ENCODE measurements around the gene IGFL2. TPM values are rescaled to one million over a fixed set of nuclear protein-coding genes. Genes with fewer than 3 reads are reported as not detected.

IGFL2 gene
- total RNA-seq, 1 experiment from 2014 or later = not detected

DNA sequence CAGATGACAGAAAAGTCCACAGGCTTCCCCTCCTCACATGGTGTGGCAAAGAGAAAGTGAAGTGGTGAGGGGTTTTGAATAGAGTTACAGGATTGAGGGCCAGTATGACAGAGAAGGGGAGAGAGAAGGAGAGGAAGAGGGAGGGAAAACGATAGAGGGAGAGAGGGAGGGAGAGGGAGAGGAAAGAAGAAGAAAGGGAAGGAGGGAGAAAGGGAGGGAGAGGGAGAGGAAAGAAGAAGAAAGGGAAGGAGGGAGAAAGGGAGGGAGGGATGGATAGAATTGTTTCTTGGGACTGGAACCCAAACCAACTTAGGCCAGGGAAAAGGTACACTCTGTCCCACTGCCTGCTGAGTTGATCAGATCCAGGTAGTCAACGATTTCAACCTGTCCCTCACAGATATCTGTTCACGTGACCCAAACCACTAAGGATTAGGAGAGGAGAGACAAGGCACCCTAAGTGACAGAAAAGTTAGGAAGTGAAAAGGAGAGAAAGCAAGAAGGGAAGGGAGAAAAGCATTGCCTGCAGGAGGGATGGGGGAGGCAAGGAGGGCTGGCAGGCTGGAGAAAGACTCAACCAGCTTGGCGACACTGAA, 15.4 kb upstream of the IGFL2 start:
- ChIA-PET RAD21 (ENCODE audit: low non-redundant PET in 1 of 2, low total read pairs in 2 of 2, uncharacterized antibody in 2 of 2, unreplicated experiment in 2 of 2) (no interaction called here), POLR2A (no interaction called here), CTCF (no interaction called here)
- no peak overlapping the region for H3K4me3 ChIP-seq (replicated peaks in 1 of 2; ENCODE audit: low read depth in 1 of 2, low read length in 2 of 2)
- H3K4me1 ChIP-seq (ENCODE audit: control insufficient read depth in 1 of 2, insufficient read depth in 2 of 2, low read length in 2 of 2) = peaks cover 19 to 29% of the 10 kb centered on the region in 2 experiments
- BruUV-seq (replicated peaks) = TSS peak; percentile 88
- no peaks in the 10 kb centered on the region for H4K20me1 ChIP-seq (ENCODE audit: insufficient read depth)
- no peaks in the 10 kb centered on the region for H3K27me3 ChIP-seq (ENCODE audit: insufficient read depth, low read length)
- peak overlapping the region; percentile 44 for H3K4me2 ChIP-seq (ENCODE audit: low read length)
- no peaks in the 10 kb centered on the region for H3K36me3 ChIP-seq (ENCODE audit: control insufficient read depth in 1 of 2, insufficient read depth in 2 of 2, low read length in 2 of 2)
- TF ChIP-seq SIN3A (IDR thresholded peaks at IDR 0.05; ENCODE audit: low read depth) (no peak), YY1 (IDR thresholded peaks at IDR 0.05; ENCODE audit: extremely low read depth, insufficient replicate concordance, low read depth, low read length) (no peak), CEBPB (IDR thresholded peaks at IDR 0.05; ENCODE audit: low read depth) (no peak)
- H3K79me2 ChIP-seq (ENCODE audit: insufficient read depth, low read length) = no peaks in the 10 kb centered on the region
- intact Hi-C loops (cut with micrococcal nuclease) = no loop called here
- peak overlapping the region; percentile 73 for H3K27ac ChIP-seq (ENCODE audit: low read depth, low read length)
- H2AFZ ChIP-seq (ENCODE audit: low read depth, low read length, poor library complexity, severe bottlenecking) = no peak overlapping the region
- DNase-seq (ENCODE audit: low read depth, low spot score) (no peak), ATAC-seq (0 out of 2 replicates have a peak, but pooled peaks have one; percentile 32)
- H3K9ac ChIP-seq (ENCODE audit: low read length) = 0 out of 2 replicates have a peak overlapping the region, but pooled peaks have one; percentile 15
- no peaks in the 10 kb centered on the region for H3K9me2 ChIP-seq (ENCODE audit: insufficient read depth)
- H3K9me3 ChIP-seq (ENCODE audit: control insufficient read depth in 1 of 2, insufficient read depth in 1 of 2, low read depth in 1 of 2, low read length in 2 of 2) = no peaks in the 10 kb centered on the region

DNA sequence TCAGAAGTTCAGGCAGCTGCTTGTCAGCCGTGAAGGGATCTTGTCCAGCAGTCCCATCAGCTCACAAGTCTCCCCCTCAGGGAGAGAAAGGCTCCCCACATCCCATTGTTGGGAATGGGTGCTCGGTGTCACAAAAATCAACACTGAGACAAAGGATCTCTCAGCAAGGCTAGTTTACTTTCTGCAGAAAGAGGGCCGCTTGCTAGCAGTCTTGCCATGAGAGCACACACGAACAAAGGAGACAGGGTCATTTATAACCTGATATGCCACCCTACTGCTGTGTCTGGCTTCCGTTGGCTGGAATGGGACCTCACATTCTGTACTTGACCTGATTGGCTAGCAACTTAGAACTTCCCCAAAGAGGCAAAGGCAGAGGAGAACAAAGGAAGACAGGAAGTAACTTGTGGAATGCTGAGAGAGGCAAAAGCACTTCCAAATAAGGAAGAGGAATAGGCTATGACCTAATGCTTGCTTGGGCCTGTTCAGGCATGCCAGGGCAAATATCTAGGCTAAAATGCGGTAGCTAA, 14.9 kb upstream of the IGFL2 start:
- no peaks in the 10 kb centered on the region for H3K9me3 ChIP-seq (ENCODE audit: control insufficient read depth in 1 of 2, insufficient read depth in 1 of 2, low read depth in 1 of 2, low read length in 2 of 2)
- H3K4me3 ChIP-seq (replicated peaks in 1 of 2; ENCODE audit: low read depth in 1 of 2, low read length in 2 of 2) = 0 out of 4 replicates have a peak overlapping the region, but pooled peaks of 1 of the 2 experiments have one; percentile 12
- ChIA-PET RAD21 (ENCODE audit: low non-redundant PET in 1 of 2, low total read pairs in 2 of 2, uncharacterized antibody in 2 of 2, unreplicated experiment in 2 of 2) (no interaction called here), POLR2A (no interaction called here), CTCF (no interaction called here)
- no peaks in the 10 kb centered on the region for H3K27me3 ChIP-seq (ENCODE audit: insufficient read depth, low read length)
- H3K4me1 ChIP-seq (ENCODE audit: control insufficient read depth in 1 of 2, insufficient read depth in 2 of 2, low read length in 2 of 2) = peaks cover 19 to 29% of the 10 kb centered on the region in 2 experiments
- intact Hi-C loops (cut with micrococcal nuclease) = no loop called here
- peak; percentile 84; the same call in 1 of the 2 replicates for ATAC-seq
- H2AFZ ChIP-seq (ENCODE audit: low read depth, low read length, poor library complexity, severe bottlenecking) = peak overlapping the region; percentile 26
- no TSS peak for BruUV-seq (replicated peaks)
- DNase-seq (ENCODE audit: low read depth, low spot score) = peak; percentile 73
- TF ChIP-seq ELF1 (IDR thresholded peaks at IDR 0.05; ENCODE audit: borderline replicate concordance, low read depth) = peak; percentile 31; the same call in 1 of the 2 replicates
- peak; percentile 65 for TF ChIP-seq TCF7L2 (IDR thresholded peaks at IDR 0.05; ENCODE audit: borderline replicate concordance, extremely low read depth, insufficient read depth, insufficient read length)
- TF ChIP-seq YY1 (IDR thresholded peaks at IDR 0.05; ENCODE audit: extremely low read depth, insufficient replicate concordance, low read depth, low read length) = no peak
- TF ChIP-seq, protein P1, sequence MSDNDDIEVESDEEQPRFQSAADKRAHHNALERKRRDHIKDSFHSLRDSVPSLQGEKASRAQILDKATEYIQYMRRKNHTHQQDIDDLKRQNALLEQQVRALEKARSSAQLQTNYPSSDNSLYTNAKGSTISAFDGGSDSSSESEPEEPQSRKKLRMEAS (IDR thresholded peaks at IDR 0.05) = peak; percentile 50; the same call in 1 of the 2 replicates
- no peak for TF ChIP-seq ZFX (IDR thresholded peaks at IDR 0.05)
- no peak for TF ChIP-seq POLR2AphosphoS5 (IDR thresholded peaks at IDR 0.05; ENCODE audit: low read depth, low read length)
- no peak for TF ChIP-seq SIN3A (IDR thresholded peaks at IDR 0.05; ENCODE audit: low read depth)
- TF ChIP-seq EZH2 (IDR thresholded peaks at IDR 0.05) = no peak
- TF ChIP-seq JUND (IDR thresholded peaks at IDR 0.05) = peak; percentile 9; the same call in 1 of the 2 replicates
- TF ChIP-seq POLR2A (IDR thresholded peaks at IDR 0.05; ENCODE audit: borderline replicate concordance, extremely low read depth, insufficient read depth, insufficient read length) = peak; percentile 78
- peak; percentile 98 for TF ChIP-seq SRF (IDR thresholded peaks at IDR 0.05; ENCODE audit: low read depth)
- TF ChIP-seq SP1 (IDR thresholded peaks at IDR 0.05; ENCODE audit: low read depth) = peak; percentile 48; the same call in 1 of the 2 replicates
- H3K4me2 ChIP-seq (ENCODE audit: low read length) = peak overlapping the region; percentile 44
- H3K27ac ChIP-seq (ENCODE audit: low read depth, low read length) = peak overlapping the region; percentile 73
- H3K79me2 ChIP-seq (ENCODE audit: insufficient read depth, low read length) = no peaks in the 10 kb centered on the region
- no peaks in the 10 kb centered on the region for H3K36me3 ChIP-seq (ENCODE audit: control insufficient read depth in 1 of 2, insufficient read depth in 2 of 2, low read length in 2 of 2)
- no peaks in the 10 kb centered on the region for H4K20me1 ChIP-seq (ENCODE audit: insufficient read depth)
- H3K9me2 ChIP-seq (ENCODE audit: insufficient read depth) = no peaks in the 10 kb centered on the region
- H3K9ac ChIP-seq (ENCODE audit: low read length) = 0 out of 2 replicates have a peak overlapping the region, but pooled peaks have one; percentile 15
